ENCODE measurements around the gene RFNG.

RFNG gene

DNA sequence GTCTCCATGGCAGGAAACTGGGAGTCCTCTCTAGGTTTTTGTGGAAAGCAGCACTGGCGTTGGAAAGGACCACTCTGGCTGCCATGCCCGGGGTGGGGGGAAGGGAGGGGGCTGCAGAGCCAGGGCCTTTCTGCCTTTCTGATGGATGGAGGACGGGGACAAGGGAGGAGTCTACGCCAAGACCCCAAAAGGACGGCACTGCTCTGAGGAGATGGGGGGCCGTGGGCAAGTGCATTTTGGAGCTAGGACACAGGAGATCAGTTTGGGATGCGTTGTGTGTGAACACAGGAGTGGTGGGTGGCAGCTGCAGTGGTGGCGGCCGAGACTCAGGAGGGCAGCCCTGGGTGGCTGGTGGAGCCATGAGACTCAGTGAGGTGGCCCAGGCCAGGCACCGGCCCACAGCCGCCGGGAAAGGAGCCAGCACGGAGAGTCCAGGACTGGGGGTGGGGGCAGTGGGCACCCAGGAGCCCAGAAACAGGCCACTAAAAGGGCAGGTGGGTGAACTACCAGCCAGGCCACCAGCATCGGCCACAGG is 31.0 kb downstream of the RFNG start:
- peak overlapping the region in 1 of 2 donors; percentile 81 for H3K4me3 ChIP-seq (ENCODE audit: low read length in 2 of 2)
- H2BK5ac ChIP-seq (ENCODE audit: low read length): peak overlapping the region; percentile 84
- H2BK15ac ChIP-seq (ENCODE audit: low read length): no peak overlapping the region
- no peak overlapping the region for H2AFZ ChIP-seq (ENCODE audit: low read length)
- H4K91ac ChIP-seq (ENCODE audit: low read depth, low read length, poor library complexity): no peak overlapping the region
- H3K14ac ChIP-seq (ENCODE audit: low read length): no peak overlapping the region
- H3K18ac ChIP-seq (ENCODE audit: low read length): no peak overlapping the region
- H3K9me3 ChIP-seq (replicated peaks in 1 of 2; ENCODE audit: control insufficient read depth in 2 of 2, insufficient read depth in 1 of 2, low read depth in 1 of 2, low read length in 2 of 2): no peaks in the 10 kb centered on the region
- H3K9ac ChIP-seq (ENCODE audit: low read depth, low read length, poor library complexity): no peak overlapping the region
- no peak overlapping the region for H3K23ac ChIP-seq (ENCODE audit: low read depth, low read length, poor library complexity)
- H2BK120ac ChIP-seq (ENCODE audit: low read depth, low read length): no peak overlapping the region
- H3K4me2 ChIP-seq (ENCODE audit: insufficient read depth, low read length, poor library complexity, severe bottlenecking): no peak overlapping the region
- H4K8ac ChIP-seq (ENCODE audit: low read depth, low read length): no peak overlapping the region
- peaks cover 8 to 33% of the 10 kb centered on the region in 2 donors for H3K36me3 ChIP-seq (replicated peaks in 1 of 2; ENCODE audit: control insufficient read depth in 2 of 2, insufficient read depth in 2 of 2, low read length in 2 of 2)
- peak overlapping the region; percentile 88 for H2AK5ac ChIP-seq (ENCODE audit: low read depth, low read length)
- H3K4me1 ChIP-seq (ENCODE audit: control insufficient read depth in 2 of 2, insufficient read depth in 1 of 2, low read depth in 1 of 2, low read length in 2 of 2): peaks cover 9 to 19% of the 10 kb centered on the region in 2 donors
- H3K27me3 ChIP-seq (ENCODE audit: control insufficient read depth in 3 of 3, insufficient read depth in 3 of 3, low read depth in 1 of 3, low read length in 3 of 3): no peaks in the 10 kb centered on the region
- WGBS, 2 donors (ENCODE audit: extremely low coverage in 2 of 2, insufficient read length in 2 of 2, insufficient replicate concordance in 1 of 2): no CpG with 5 or more reads among the region's 14 CpGs
- no peak overlapping the region for H2BK12ac ChIP-seq (ENCODE audit: low read length)
- DNase-seq (ENCODE audit: low spot score): no peak
- peak overlapping the region; percentile 22 for H3K27ac ChIP-seq (replicated peaks; ENCODE audit: low read length)
- H3K79me1 ChIP-seq (ENCODE audit: low read depth, low read length): peaks cover 27% of the 10 kb centered on the region
- H3K4ac ChIP-seq (ENCODE audit: low read length): no peak overlapping the region

DNA sequence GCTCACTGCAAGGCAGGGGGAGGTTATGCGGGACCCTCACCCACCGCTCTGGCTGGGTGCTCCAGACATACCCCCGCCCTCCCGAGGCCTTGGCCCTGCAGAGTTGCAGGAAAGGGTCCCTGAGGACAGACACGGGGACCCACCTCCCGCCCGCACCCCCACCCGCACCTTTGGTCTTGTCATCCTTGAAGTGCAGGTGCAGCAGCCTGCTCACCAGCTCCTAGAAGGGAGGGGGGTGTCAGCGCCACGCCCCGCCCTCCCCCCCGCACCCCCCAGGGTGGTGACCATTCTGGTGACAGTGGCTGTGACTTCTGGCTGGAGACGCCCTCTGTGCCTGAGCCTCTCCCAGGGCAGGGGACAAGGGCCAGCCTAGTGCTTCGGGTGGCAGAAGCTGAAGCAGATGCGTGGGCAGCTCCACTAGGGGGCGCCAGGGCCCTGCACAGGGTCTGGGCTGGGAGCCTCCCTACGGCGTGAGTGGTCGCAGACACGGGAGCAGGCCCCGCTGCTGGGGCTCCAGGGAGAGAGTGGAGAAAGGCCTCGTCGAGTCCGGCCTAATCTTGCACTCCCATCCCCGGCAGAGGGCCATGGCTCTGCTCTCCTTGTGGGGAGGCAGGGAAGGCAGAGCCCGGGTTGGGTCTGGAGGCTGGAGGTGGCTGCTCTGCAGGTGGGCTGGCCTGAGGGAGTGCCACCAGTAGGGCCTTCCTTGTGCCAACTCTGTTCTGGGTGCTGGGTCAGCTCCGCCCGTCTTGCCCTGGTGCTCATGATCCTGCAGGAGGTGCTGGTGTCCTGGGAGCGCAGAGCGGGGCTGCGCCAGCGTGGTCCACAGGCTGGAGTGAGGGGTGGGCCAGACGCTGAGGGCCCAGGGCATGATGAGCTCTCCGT is 31.7 kb downstream of the RFNG start:
- Histone ChIP-seq H2BK120ac (ENCODE audit: low read depth, low read length) (no peak overlapping the region), H3K4ac (ENCODE audit: low read length) (peak overlapping the region; percentile 10), H3K23ac (ENCODE audit: low read depth, low read length, poor library complexity) (no peak overlapping the region), H3K36me3 (replicated peaks in 1 of 2; ENCODE audit: control insufficient read depth in 2 of 2, insufficient read depth in 2 of 2, low read length in 2 of 2) (peaks cover 6 to 28% of the 10 kb centered on the region in 2 donors), H2AFZ (ENCODE audit: low read length) (no peak overlapping the region), H3K14ac (ENCODE audit: low read length) (no peak overlapping the region), H2BK5ac (ENCODE audit: low read length) (peak overlapping the region; percentile 84), H3K18ac (ENCODE audit: low read length) (peak overlapping the region; percentile 44), H2BK15ac (ENCODE audit: low read length) (peak overlapping the region; percentile 9), H3K9me3 (replicated peaks in 1 of 2; ENCODE audit: control insufficient read depth in 2 of 2, insufficient read depth in 1 of 2, low read depth in 1 of 2, low read length in 2 of 2) (no peaks in the 10 kb centered on the region), H2AK5ac (ENCODE audit: low read depth, low read length) (peak overlapping the region; percentile 88), H3K4me2 (ENCODE audit: insufficient read depth, low read length, poor library complexity, severe bottlenecking) (no peak overlapping the region), H2BK12ac (ENCODE audit: low read length) (no peak overlapping the region), H3K27me3 (ENCODE audit: control insufficient read depth in 3 of 3, insufficient read depth in 3 of 3, low read depth in 1 of 3, low read length in 3 of 3) (no peaks in the 10 kb centered on the region), H3K27ac (replicated peaks; ENCODE audit: low read length) (peak overlapping the region; percentile 22), H3K9ac (ENCODE audit: low read depth, low read length, poor library complexity) (peak overlapping the region; percentile 77), H3K4me3 (ENCODE audit: low read length in 2 of 2) (peak overlapping the region in 1 of 2 donors; percentile 9), H4K91ac (ENCODE audit: low read depth, low read length, poor library complexity) (no peak overlapping the region), H3K4me1 (ENCODE audit: control insufficient read depth in 2 of 2, insufficient read depth in 1 of 2, low read depth in 1 of 2, low read length in 2 of 2) (peaks cover 9 to 19% of the 10 kb centered on the region in 2 donors), H4K8ac (ENCODE audit: low read depth, low read length) (no peak overlapping the region), H3K79me1 (ENCODE audit: low read depth, low read length) (peaks cover 27% of the 10 kb centered on the region)
- WGBS, 2 donors (ENCODE audit: extremely low coverage in 2 of 2, insufficient read length in 2 of 2, insufficient replicate concordance in 1 of 2): no CpG with 5 or more reads among the region's 34 CpGs
- peak; percentile 56 for DNase-seq (ENCODE audit: low spot score)

DNA sequence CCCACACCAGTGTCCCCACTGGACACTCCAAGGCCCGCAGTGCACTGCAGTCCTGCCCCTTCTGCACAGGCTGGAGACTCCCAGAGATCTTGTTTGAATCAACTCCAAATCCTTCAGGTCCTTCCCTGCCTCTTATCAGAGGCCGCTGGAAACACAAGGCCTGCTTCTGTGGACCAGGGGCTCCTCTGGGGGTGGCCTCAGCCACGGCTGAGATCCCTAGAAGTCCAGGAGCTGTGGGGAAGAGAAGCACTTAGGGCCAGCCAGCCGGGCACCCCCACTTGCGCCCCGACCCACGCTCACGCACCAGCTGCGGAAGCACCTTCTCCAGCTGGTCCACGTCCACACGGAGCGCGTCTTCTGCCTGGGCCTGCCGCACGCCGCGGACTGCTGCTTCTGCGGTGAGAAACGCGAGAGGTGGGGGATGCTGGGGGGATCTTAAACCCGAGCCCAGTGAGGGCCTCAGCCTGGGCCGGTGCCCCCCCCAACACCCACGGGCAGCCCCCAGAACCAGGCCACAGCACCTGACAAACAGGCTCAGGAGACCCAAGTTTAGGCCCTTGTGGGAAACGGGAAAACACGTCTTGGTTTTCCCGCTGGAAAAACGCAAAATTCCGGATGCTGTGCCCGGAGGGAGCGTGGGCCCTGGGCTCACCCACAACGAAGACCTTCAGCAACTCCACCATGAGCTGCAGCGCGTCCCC is 32.5 kb downstream of the RFNG start:
- no peak overlapping the region for H4K8ac ChIP-seq (ENCODE audit: low read depth, low read length)
- H3K9me3 ChIP-seq (replicated peaks in 1 of 2; ENCODE audit: control insufficient read depth in 2 of 2, insufficient read depth in 1 of 2, low read depth in 1 of 2, low read length in 2 of 2): no peaks in the 10 kb centered on the region
- peaks cover 8 to 16% of the 10 kb centered on the region in 2 donors for H3K4me1 ChIP-seq (ENCODE audit: control insufficient read depth in 2 of 2, insufficient read depth in 1 of 2, low read depth in 1 of 2, low read length in 2 of 2)
- no peaks in the 10 kb centered on the region for H3K27me3 ChIP-seq (ENCODE audit: control insufficient read depth in 3 of 3, insufficient read depth in 3 of 3, low read depth in 1 of 3, low read length in 3 of 3)
- H2AFZ ChIP-seq (ENCODE audit: low read length): no peak overlapping the region
- peak overlapping the region; percentile 55 for H3K23ac ChIP-seq (ENCODE audit: low read depth, low read length, poor library complexity)
- H2BK120ac ChIP-seq (ENCODE audit: low read depth, low read length): peak overlapping the region; percentile 61
- peaks cover 26% of the 10 kb centered on the region for H3K79me1 ChIP-seq (ENCODE audit: low read depth, low read length)
- no peak overlapping the region for H3K14ac ChIP-seq (ENCODE audit: low read length)
- H3K4me2 ChIP-seq (ENCODE audit: insufficient read depth, low read length, poor library complexity, severe bottlenecking): no peak overlapping the region
- no peak overlapping the region for H3K4me3 ChIP-seq (ENCODE audit: low read length in 2 of 2)
- no peak overlapping the region for H3K18ac ChIP-seq (ENCODE audit: low read length)
- WGBS, 2 donors (ENCODE audit: extremely low coverage in 2 of 2, insufficient read length in 2 of 2, insufficient replicate concordance in 1 of 2): no CpG with 5 or more reads among the region's 33 CpGs
- H3K36me3 ChIP-seq (replicated peaks in 1 of 2; ENCODE audit: control insufficient read depth in 2 of 2, insufficient read depth in 2 of 2, low read length in 2 of 2): peaks cover 6 to 27% of the 10 kb centered on the region in 2 donors
- no peak overlapping the region for H4K91ac ChIP-seq (ENCODE audit: low read depth, low read length, poor library complexity)
- H2BK5ac ChIP-seq (ENCODE audit: low read length): no peak overlapping the region
- no peak overlapping the region for H2BK15ac ChIP-seq (ENCODE audit: low read length)
- peak overlapping the region; percentile 53 for H2AK5ac ChIP-seq (ENCODE audit: low read depth, low read length)
- peak overlapping the region; percentile 21 for H3K9ac ChIP-seq (ENCODE audit: low read depth, low read length, poor library complexity)
- H3K4ac ChIP-seq (ENCODE audit: low read length): peak overlapping the region; percentile 10
- H2BK12ac ChIP-seq (ENCODE audit: low read length): no peak overlapping the region
- no peak for DNase-seq (ENCODE audit: low spot score)
- no peak overlapping the region for H3K27ac ChIP-seq (replicated peaks; ENCODE audit: low read length)

All from neuronal stem cell (in vitro differentiated cells).